OCI-LY7 (cell line): ENCODE data around the gene CREB3.

ENCODE experiments used
- CTCF ChIP-seq: fragments of 200-600 bp; sonication (generic); conservative IDR thresholded peaks from 2 replicates; pipeline ENCODE4 v1.5.1; 2014; ENCODE audit warnings: mild to moderate bottlenecking, antibody characterized with exemption, low read length, moderate library complexity, mixed read lengths
- EZH2phosphoT487 ChIP-seq: fragments of 200-600 bp; sonication (generic); IDR thresholded peaks from 2 replicates; pipeline ENCODE4 v1.6.1; 2018; ENCODE audit warnings: low read depth, borderline replicate concordance, mild to moderate bottlenecking, mixed run types, antibody characterized with exemption, low read length, moderate library complexity, mixed read lengths

DNA sequence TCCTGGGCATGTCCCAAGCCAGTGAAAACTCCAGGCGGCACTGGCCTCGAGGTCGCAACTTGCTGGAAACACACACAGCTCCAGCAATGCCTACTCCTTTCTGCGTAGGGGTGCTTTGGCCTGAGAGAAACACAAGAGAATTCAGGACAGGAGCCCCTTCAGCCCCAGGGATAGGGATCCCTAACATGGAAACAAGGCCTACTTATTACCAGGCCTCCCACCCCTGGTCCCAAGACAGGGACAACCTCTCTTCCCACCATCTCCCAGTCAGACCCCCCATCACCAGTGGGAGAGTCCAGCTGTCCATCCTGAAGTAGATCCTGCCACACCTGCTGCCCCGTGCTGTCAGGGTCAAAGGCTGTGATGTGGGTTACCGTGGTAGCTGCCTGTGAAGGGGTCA lies 7.8 kb downstream of the CREB3 start:
- TF ChIP-seq CTCF (no peak), EZH2phosphoT487 (no peak)
